ENCODE data around the gene SGTA.

Gene SGTA

GRCh38 chr19:2774953-2775555 lies 8.0 kb downstream of the SGTA start:
- peak overlapping the region; percentile 51 for H3K4me3 ChIP-seq
- peak overlapping the region; percentile 46 to 79 for H3K27ac ChIP-seq
- no peak for TF ChIP-seq CTCF (IDR thresholded peaks at IDR 0.05)
- DNase-seq (ENCODE audit: low spot score) = no peak

GRCh38 chr19:2774083-2774679 lies 8.9 kb downstream of the SGTA start:
- TF ChIP-seq CTCF (IDR thresholded peaks at IDR 0.05) = no peak
- Histone ChIP-seq H3K4me3 (no peak overlapping the region), H3K27ac (peak overlapping the region in 1 of 2 donors; percentile 79)
- DNase-seq (ENCODE audit: low spot score) = no peak

GRCh38 chr19:2771786-2772674 lies 11.0 kb downstream of the SGTA start:
- DNase-seq (ENCODE audit: low spot score) = no peak
- TF ChIP-seq CTCF (IDR thresholded peaks at IDR 0.05) = no peak
- no peak overlapping the region for H3K4me3 ChIP-seq
- H3K27ac ChIP-seq = peak overlapping the region in 1 of 2 donors; percentile 16

- peak overlapping the region in 1 of 2 donors; percentile 17 for H3K27ac ChIP-seq
- no peak for TF ChIP-seq CTCF (IDR thresholded peaks at IDR 0.05)
- no peak for DNase-seq (ENCODE audit: low spot score)
- peak overlapping the region; percentile 0 for H3K4me3 ChIP-seq
Observed at GRCh38 chr19:2770055-2771013, 12.7 kb downstream of the SGTA start.

- DNase-seq (ENCODE audit: low spot score) = no peak
- TF ChIP-seq CTCF (IDR thresholded peaks at IDR 0.05) = no peak
- H3K4me3 ChIP-seq = no peak overlapping the region
- peak overlapping the region in 1 of 2 donors; percentile 32 for H3K27ac ChIP-seq
Observed at GRCh38 chr19:2769218-2769617, 13.9 kb downstream of the SGTA start.

GRCh38 chr19:2768365-2769132 lies 14.5 kb downstream of the SGTA start:
- Histone ChIP-seq H3K27ac (no peak overlapping the region), H3K4me3 (no peak overlapping the region)
- DNase-seq (ENCODE audit: low spot score) = no peak
- no peak for TF ChIP-seq CTCF (IDR thresholded peaks at IDR 0.05)

Measured in coronary artery (tissue), 2 donors.